Activated CD4-positive, alpha-beta T cell treated with anti-CD3 and anti-CD28 coated beads for 36 hours (primary cell): Measurements from ENCODE around the gene VPS37C. TPM values are rescaled to one million over a fixed set of nuclear protein-coding genes. Genes with fewer than 3 reads are reported as not detected.
"Not testable (repeated sequence)": the region's sequence is repeated elsewhere in the genome, so short reads cannot be mapped to it uniquely, and the experiment has no call there.

ENCODE experiments used
- ATAC-seq: fragments of 200-7000 bp; cut with Tn5 transposase; one replicate; pipeline ENCODE4 v1.10.0; 2021; ENCODE audit warnings: mild to moderate bottlenecking, moderate library complexity
- CTCF ChIA-PET: fragments of 350-600 bp; sonication (Branson Sonifier 250); formaldehyde crosslinking; loops from one replicate; lab custom pipeline; 2021; ENCODE audit warnings: antibody characterized with exemption; lab: Charles Lee
- POLR2A ChIA-PET: fragments of 350-600 bp; sonication (Branson Sonifier 250); formaldehyde crosslinking; loops from one replicate; lab custom pipeline; 2021; ENCODE audit warnings: antibody characterized with exemption, inconsistent platforms; lab: Charles Lee
- DNase-seq: peaks from one replicate; pipeline ENCODE4 v3.0.0-alpha.2; 2020
- H3K27ac Mint-ChIP-seq: one replicate; pipeline ENCODE4 v1.8.0; 2021; ENCODE audit warnings: mixed read lengths
- H3K27me3 Mint-ChIP-seq: one replicate; pipeline ENCODE4 v1.8.0; 2021; ENCODE audit warnings: mixed read lengths
- H3K36me3 Mint-ChIP-seq: one replicate; pipeline ENCODE4 v1.8.0; 2021; ENCODE audit warnings: low read depth, mixed read lengths
- H3K4me1 Mint-ChIP-seq: one replicate; pipeline ENCODE4 v1.8.0; 2021; ENCODE audit warnings: mixed read lengths
- H3K4me3 Mint-ChIP-seq: one replicate; pipeline ENCODE4 v1.8.0; 2021; ENCODE audit warnings: mild to moderate bottlenecking, moderate library complexity, mixed read lengths
- H3K9me3 Mint-ChIP-seq: one replicate; pipeline ENCODE4 v1.8.0; 2021; ENCODE audit warnings: low read depth, mixed read lengths
- intact Hi-C, 2 experiments: fragments of 100-400 bp; cut with DNase I in 1 of 2; cut with micrococcal nuclease in 1 of 2; formaldehyde crosslinking; loops; one replicate each; pipeline versions ENCODE4 v1.14.2 to v1.15.1; 2022 to 2024; cut with DNase I, micrococcal nuclease
- total RNA-seq, 2 experiments: library from RNA; stranded (reverse); gene quantifications; one replicate each; pipeline ENCODE4 v1.2.3, GENCODE V29; 2021

The VPS37C gene
- total RNA-seq, 2 experiments from 2014 or later, result 9.5 to 10.6 TPM

GRCh38 chr11:61194981-61195695 lies 33.9 kb upstream of the VPS37C start:
- ATAC-seq, result no peak
- H3K27ac Mint-ChIP-seq, result no peak overlapping the region
- peaks cover 3% of the 10 kb centered on the region for H3K9me3 Mint-ChIP-seq
- H3K4me1 Mint-ChIP-seq, result no peaks in the 10 kb centered on the region
- H3K4me3 Mint-ChIP-seq, result no peak overlapping the region
- peaks cover 12% of the 10 kb centered on the region for H3K27me3 Mint-ChIP-seq
- no peaks in the 10 kb centered on the region for H3K36me3 Mint-ChIP-seq
- CTCF ChIA-PET, result interaction anchor here (0.6 kb wide), 1 partner anchor 225 kb away, joined by 3 read pairs; no protein-coding TSS in a partner anchor
- intact Hi-C loops, result no loop called here
- DNase-seq, result no peak
- POLR2A ChIA-PET, result interaction anchor here (0.7 kb wide), 1 partner anchor 305 kb away, joined by 3 read pairs; no protein-coding TSS in a partner anchor

- H3K4me3 Mint-ChIP-seq, result no peak overlapping the region
- DNase-seq, result no peak
- no peak overlapping the region for H3K27ac Mint-ChIP-seq
- no peaks in the 10 kb centered on the region for H3K4me1 Mint-ChIP-seq
- ATAC-seq, result no peak
- ChIA-PET POLR2A (no interaction called here), CTCF (interaction anchor here (0.5 to 0.6 kb wide), 2 partner anchors 224 to 435 kb away, joined by 3 to 5 read pairs; no protein-coding TSS in a partner anchor)
- peaks cover 1% of the 10 kb centered on the region for H3K9me3 Mint-ChIP-seq
- intact Hi-C loops, result no loop called here
- H3K27me3 Mint-ChIP-seq, result peaks cover 10% of the 10 kb centered on the region
- no peaks in the 10 kb centered on the region for H3K36me3 Mint-ChIP-seq
Observed at GRCh38 chr11:61194169-61194671, 33.0 kb upstream of the VPS37C start.

- Mint-ChIP-seq H3K9me3 (no peaks in the 10 kb centered on the region), H3K27ac (no peak overlapping the region), H3K4me1 (no peaks in the 10 kb centered on the region), H3K27me3 (peaks cover 10% of the 10 kb centered on the region), H3K4me3 (no peak overlapping the region), H3K36me3 (no peaks in the 10 kb centered on the region)
- POLR2A ChIA-PET, result no interaction called here
- ATAC-seq, result no peak
- intact Hi-C loops, result no loop called here
- CTCF ChIA-PET, result interaction anchor here (0.5 kb wide), 1 partner anchor 436 kb away, joined by 5 read pairs; no protein-coding TSS in a partner anchor
- DNase-seq, result no peak
Observed at GRCh38 chr11:61193596-61193995, 32.4 kb upstream of the VPS37C start.

- ChIA-PET CTCF (interaction anchor here (0.7 to 2.7 kb wide), 3 partner anchors 221 to 359 kb away, joined by 3 to 11 read pairs (median 3); partner anchors contain the start of gene PTGDR2), POLR2A (no interaction called here)
- H3K36me3 Mint-ChIP-seq, result no peaks in the 10 kb centered on the region
- intact Hi-C loops, result loop anchor here in 1 of 2 experiments (5.0 kb wide), 2 partner anchors 163 to 413 kb away; no protein-coding TSS in a partner anchor
- ATAC-seq (no peak), DNase-seq (no peak)
- peaks cover 2% of the 10 kb centered on the region for H3K4me1 Mint-ChIP-seq
- no peaks in the 10 kb centered on the region for H3K9me3 Mint-ChIP-seq
- H3K27me3 Mint-ChIP-seq, result peaks cover 6% of the 10 kb centered on the region
- H3K27ac Mint-ChIP-seq, result no peak overlapping the region
- no peak overlapping the region for H3K4me3 Mint-ChIP-seq
Observed at GRCh38 chr11:61189933-61190332, 28.7 kb upstream of the VPS37C start.

- H3K4me1 Mint-ChIP-seq, result peaks cover 2% of the 10 kb centered on the region
- no peaks in the 10 kb centered on the region for H3K9me3 Mint-ChIP-seq
- H3K4me3 Mint-ChIP-seq, result no peak overlapping the region
- ChIA-PET CTCF (interaction anchor here (0.7 to 3.0 kb wide), 30 partner anchors 10 to 412 kb away, joined by 3 to 35 read pairs (median 4); partner anchors contain the start of genes CD6, TMEM109 and VPS37C), POLR2A (no interaction called here)
- ATAC-seq (peak; percentile 92), DNase-seq (peak; percentile 89)
- intact Hi-C loops, result loop anchor here (1.0 to 5.0 kb wide), 11 partner anchors 26 to 412 kb away; partner anchors contain the start of genes TMEM132A (in 1 of the 2) and VPS37C (in 1 of the 2)
- no peaks in the 10 kb centered on the region for H3K36me3 Mint-ChIP-seq
- H3K27ac Mint-ChIP-seq, result no peak overlapping the region
- H3K27me3 Mint-ChIP-seq, result peaks cover 3% of the 10 kb centered on the region
Observed at GRCh38 chr11:61187505-61188130, 26.4 kb upstream of the VPS37C start.

- no peaks in the 10 kb centered on the region for H3K36me3 Mint-ChIP-seq
- no peaks in the 10 kb centered on the region for H3K9me3 Mint-ChIP-seq
- ATAC-seq (no peak), DNase-seq (no peak)
- H3K4me1 Mint-ChIP-seq, result peaks cover 2% of the 10 kb centered on the region
- H3K27me3 Mint-ChIP-seq, result no peaks in the 10 kb centered on the region
- no peak overlapping the region for H3K27ac Mint-ChIP-seq
- ChIA-PET CTCF (interaction anchor here (0.7 to 3.0 kb wide), 21 partner anchors 9 to 395 kb away, joined by 3 to 35 read pairs (median 4); partner anchors contain the start of gene CD6), POLR2A (no interaction called here)
- intact Hi-C loops, result loop anchor here (2.0 to 5.0 kb wide), 5 partner anchors 104 to 409 kb away; partner anchors contain the start of gene TMEM132A (in 1 of the 2)
- H3K4me3 Mint-ChIP-seq, result no peak overlapping the region
Observed at GRCh38 chr11:61186504-61186903, 25.3 kb upstream of the VPS37C start.

- Mint-ChIP-seq H3K9me3 (no peaks in the 10 kb centered on the region), H3K4me1 (peaks cover 2% of the 10 kb centered on the region), H3K4me3 (no peak overlapping the region), H3K27me3 (no peaks in the 10 kb centered on the region), H3K36me3 (no peaks in the 10 kb centered on the region), H3K27ac (no peak overlapping the region)
- ChIA-PET POLR2A (no interaction called here), CTCF (interaction anchor here (1.5 to 3.0 kb wide), 2 partner anchors 9 to 353 kb away, joined by 3 to 11 read pairs; no protein-coding TSS in a partner anchor)
- ATAC-seq (no peak), DNase-seq (no peak)
- intact Hi-C loops, result no loop called here
Observed at GRCh38 chr11:61183645-61184044, 22.4 kb upstream of the VPS37C start.

- Mint-ChIP-seq H3K4me3 (no peak overlapping the region), H3K27me3 (no peaks in the 10 kb centered on the region), H3K27ac (no peak overlapping the region), H3K9me3 (no peaks in the 10 kb centered on the region), H3K4me1 (no peaks in the 10 kb centered on the region), H3K36me3 (no peaks in the 10 kb centered on the region)
- ChIA-PET POLR2A (interaction anchor here (0.7 kb wide), 1 partner anchor 334 kb away, joined by 3 read pairs; no protein-coding TSS in a partner anchor), CTCF (interaction anchor here (0.7 kb wide), 1 partner anchor 168 kb away, joined by 3 read pairs; no protein-coding TSS in a partner anchor)
- no peak for DNase-seq
- ATAC-seq, result no peak
- intact Hi-C loops, result no loop called here
Observed at GRCh38 chr11:61181489-61181888, 20.3 kb upstream of the VPS37C start.

- CTCF ChIA-PET, result interaction anchor here (0.7 kb wide), 1 partner anchor 13 kb away, joined by 3 read pairs; no protein-coding TSS in a partner anchor
- DNase-seq, H3K27ac Mint-ChIP-seq, ATAC-seq, H3K4me3 Mint-ChIP-seq, H3K27me3 Mint-ChIP-seq, H3K4me1 Mint-ChIP-seq, POLR2A ChIA-PET, H3K9me3 Mint-ChIP-seq, intact Hi-C loops, H3K36me3 Mint-ChIP-seq: not testable (repeated sequence)
Observed at GRCh38 chr11:61180205-61180604, 19.0 kb upstream of the VPS37C start.

GRCh38 chr11:61176446-61176845 lies 15.2 kb upstream of the VPS37C start:
- H3K27me3 Mint-ChIP-seq, result peaks cover 1% of the 10 kb centered on the region
- H3K27ac Mint-ChIP-seq, result no peak overlapping the region
- no peak overlapping the region for H3K4me3 Mint-ChIP-seq
- no peaks in the 10 kb centered on the region for H3K36me3 Mint-ChIP-seq
- no peaks in the 10 kb centered on the region for H3K9me3 Mint-ChIP-seq
- ATAC-seq (no peak), DNase-seq (no peak)
- intact Hi-C loops, result no loop called here
- H3K4me1 Mint-ChIP-seq, result peaks cover 12% of the 10 kb centered on the region
- ChIA-PET POLR2A (no interaction called here), CTCF (interaction anchor here (1.3 to 2.5 kb wide), 3 partner anchors 11 to 206 kb away, joined by 4 to 17 read pairs (median 4); no protein-coding TSS in a partner anchor)

GRCh38 chr11:61174949-61175348 lies 13.7 kb upstream of the VPS37C start:
- CTCF ChIA-PET, result interaction anchor here (1.0 to 1.6 kb wide), 4 partner anchors 10 to 205 kb away, joined by 3 to 12 read pairs (median 4); no protein-coding TSS in a partner anchor
- ATAC-seq, result no peak
- H3K9me3 Mint-ChIP-seq, result no peaks in the 10 kb centered on the region
- no peak overlapping the region for H3K4me3 Mint-ChIP-seq
- intact Hi-C loops, result no loop called here
- DNase-seq, result no peak
- H3K27me3 Mint-ChIP-seq, result peaks cover 1% of the 10 kb centered on the region
- peaks cover 12% of the 10 kb centered on the region for H3K4me1 Mint-ChIP-seq
- no peak overlapping the region for H3K27ac Mint-ChIP-seq
- POLR2A ChIA-PET, result no interaction called here
- H3K36me3 Mint-ChIP-seq, result no peaks in the 10 kb centered on the region
